Measurements from ENCODE around the gene ADAMTSL3.

ADAMTSL3 gene

GRCh38 chr15:83723216-83723615, 69.3 kb downstream of the ADAMTSL3 start:
- H2BK15ac ChIP-seq (replicated peaks; ENCODE audit: low read depth): no peak overlapping the region
- no peak overlapping the region for H3K4me3 ChIP-seq (ENCODE audit: low read length)
- H3K23ac ChIP-seq (ENCODE audit: low read length): no peak overlapping the region
- H4K5ac ChIP-seq (ENCODE audit: low read length): no peak overlapping the region
- H3K9ac ChIP-seq (ENCODE audit: low read length): no peak overlapping the region
- H3K4ac ChIP-seq (ENCODE audit: low read depth, low read length): no peak overlapping the region
- no peaks in the 10 kb centered on the region for H3K27me3 ChIP-seq (ENCODE audit: insufficient read depth, low read length, poor library complexity)
- H3K56ac ChIP-seq (ENCODE audit: low read length): no peak overlapping the region
- no peaks in the 10 kb centered on the region for H3K36me3 ChIP-seq (ENCODE audit: control insufficient read depth, insufficient read depth, low read length)
- no peak for DNase-seq
- H2AK5ac ChIP-seq (ENCODE audit: low read length): no peak overlapping the region
- no peaks in the 10 kb centered on the region for H3K79me1 ChIP-seq (ENCODE audit: low read length)
- H2BK5ac ChIP-seq (ENCODE audit: low read length): no peak overlapping the region
- H3K18ac ChIP-seq (ENCODE audit: low read length): no peak overlapping the region
- H4K8ac ChIP-seq (ENCODE audit: low read depth, low read length): no peak overlapping the region
- H3K4me1 ChIP-seq (ENCODE audit: control insufficient read depth, low read depth, low read length): no peaks in the 10 kb centered on the region
- H3K79me2 ChIP-seq (ENCODE audit: control insufficient read depth, insufficient read depth, low read length): no peaks in the 10 kb centered on the region
- no CpG with 5 or more reads among the region's 1 CpG for WGBS (ENCODE audit: extremely low coverage, insufficient coverage, low lambda C conversion rate)
- H3K27ac ChIP-seq (ENCODE audit: low read depth, low read length): no peak overlapping the region
- no peak overlapping the region for H2BK120ac ChIP-seq (ENCODE audit: low read depth, low read length)
- no peak overlapping the region for H3K4me2 ChIP-seq (ENCODE audit: low read length)

- no peak overlapping the region for H3K23ac ChIP-seq (ENCODE audit: low read length)
- H3K79me2 ChIP-seq (ENCODE audit: control insufficient read depth, insufficient read depth, low read length): no peaks in the 10 kb centered on the region
- no peak overlapping the region for H2BK15ac ChIP-seq (replicated peaks; ENCODE audit: low read depth)
- no peaks in the 10 kb centered on the region for H3K4me1 ChIP-seq (ENCODE audit: control insufficient read depth, low read depth, low read length)
- H3K79me1 ChIP-seq (ENCODE audit: low read length): no peaks in the 10 kb centered on the region
- no peak overlapping the region for H3K4me2 ChIP-seq (ENCODE audit: low read length)
- H2BK5ac ChIP-seq (ENCODE audit: low read length): no peak overlapping the region
- H3K18ac ChIP-seq (ENCODE audit: low read length): no peak overlapping the region
- no peak overlapping the region for H2AK5ac ChIP-seq (ENCODE audit: low read length)
- no peak overlapping the region for H3K56ac ChIP-seq (ENCODE audit: low read length)
- no peak overlapping the region for H4K8ac ChIP-seq (ENCODE audit: low read depth, low read length)
- H4K5ac ChIP-seq (ENCODE audit: low read length): no peak overlapping the region
- no CpG with 5 or more reads among the region's 1 CpG for WGBS (ENCODE audit: extremely low coverage, insufficient coverage, low lambda C conversion rate)
- no peak overlapping the region for H3K4me3 ChIP-seq (ENCODE audit: low read length)
- H2BK120ac ChIP-seq (ENCODE audit: low read depth, low read length): no peak overlapping the region
- no peak overlapping the region for H3K9ac ChIP-seq (ENCODE audit: low read length)
- H3K36me3 ChIP-seq (ENCODE audit: control insufficient read depth, insufficient read depth, low read length): no peaks in the 10 kb centered on the region
- H3K4ac ChIP-seq (ENCODE audit: low read depth, low read length): no peak overlapping the region
- DNase-seq: no peak
- H3K27me3 ChIP-seq (ENCODE audit: insufficient read depth, low read length, poor library complexity): no peaks in the 10 kb centered on the region
- no peak overlapping the region for H3K27ac ChIP-seq (ENCODE audit: low read depth, low read length)
Observed at GRCh38 chr15:83732196-83732595, 78.3 kb downstream of the ADAMTSL3 start.

GRCh38 chr15:83732770-83733169, 78.8 kb downstream of the ADAMTSL3 start:
- Histone ChIP-seq H3K4me2 (ENCODE audit: low read length) (no peak overlapping the region), H3K23ac (ENCODE audit: low read length) (no peak overlapping the region), H3K56ac (ENCODE audit: low read length) (no peak overlapping the region), H3K27ac (ENCODE audit: low read depth, low read length) (no peak overlapping the region), H3K79me1 (ENCODE audit: low read length) (no peaks in the 10 kb centered on the region), H3K18ac (ENCODE audit: low read length) (no peak overlapping the region), H2BK120ac (ENCODE audit: low read depth, low read length) (no peak overlapping the region), H2BK15ac (replicated peaks; ENCODE audit: low read depth) (no peak overlapping the region), H3K36me3 (ENCODE audit: control insufficient read depth, insufficient read depth, low read length) (no peaks in the 10 kb centered on the region), H2AK5ac (ENCODE audit: low read length) (no peak overlapping the region), H3K4me3 (ENCODE audit: low read length) (no peak overlapping the region), H3K27me3 (ENCODE audit: insufficient read depth, low read length, poor library complexity) (no peaks in the 10 kb centered on the region), H4K8ac (ENCODE audit: low read depth, low read length) (no peak overlapping the region), H4K5ac (ENCODE audit: low read length) (no peak overlapping the region), H3K4me1 (ENCODE audit: control insufficient read depth, low read depth, low read length) (no peaks in the 10 kb centered on the region), H3K9ac (ENCODE audit: low read length) (no peak overlapping the region), H2BK5ac (ENCODE audit: low read length) (no peak overlapping the region), H3K4ac (ENCODE audit: low read depth, low read length) (no peak overlapping the region), H3K79me2 (ENCODE audit: control insufficient read depth, insufficient read depth, low read length) (no peaks in the 10 kb centered on the region)
- DNase-seq: no peak
- WGBS (ENCODE audit: extremely low coverage, insufficient coverage, low lambda C conversion rate): no CpG with 5 or more reads among the region's 4 CpGs

- no peak overlapping the region for H3K27ac ChIP-seq (ENCODE audit: low read depth, low read length)
- no peak overlapping the region for H3K4me3 ChIP-seq (ENCODE audit: low read length)
- no peak overlapping the region for H2BK15ac ChIP-seq (replicated peaks; ENCODE audit: low read depth)
- no peak overlapping the region for H3K4ac ChIP-seq (ENCODE audit: low read depth, low read length)
- no peaks in the 10 kb centered on the region for H3K36me3 ChIP-seq (ENCODE audit: control insufficient read depth, insufficient read depth, low read length)
- no peaks in the 10 kb centered on the region for H3K4me1 ChIP-seq (ENCODE audit: control insufficient read depth, low read depth, low read length)
- H2BK5ac ChIP-seq (ENCODE audit: low read length): no peak overlapping the region
- H2BK120ac ChIP-seq (ENCODE audit: low read depth, low read length): no peak overlapping the region
- peak; percentile 95 for DNase-seq
- H3K4me2 ChIP-seq (ENCODE audit: low read length): no peak overlapping the region
- H4K5ac ChIP-seq (ENCODE audit: low read length): no peak overlapping the region
- WGBS (ENCODE audit: extremely low coverage, insufficient coverage, low lambda C conversion rate): no CpG with 5 or more reads among the region's 2 CpGs
- no peaks in the 10 kb centered on the region for H3K79me1 ChIP-seq (ENCODE audit: low read length)
- no peak overlapping the region for H3K56ac ChIP-seq (ENCODE audit: low read length)
- no peak overlapping the region for H3K9ac ChIP-seq (ENCODE audit: low read length)
- H3K18ac ChIP-seq (ENCODE audit: low read length): no peak overlapping the region
- H3K27me3 ChIP-seq (ENCODE audit: insufficient read depth, low read length, poor library complexity): no peaks in the 10 kb centered on the region
- H3K79me2 ChIP-seq (ENCODE audit: control insufficient read depth, insufficient read depth, low read length): no peaks in the 10 kb centered on the region
- no peak overlapping the region for H2AK5ac ChIP-seq (ENCODE audit: low read length)
- no peak overlapping the region for H3K23ac ChIP-seq (ENCODE audit: low read length)
- no peak overlapping the region for H4K8ac ChIP-seq (ENCODE audit: low read depth, low read length)
Observed at GRCh38 chr15:83733206-83733605, 79.3 kb downstream of the ADAMTSL3 start.

- DNase-seq: no peak
- no peak overlapping the region for H3K9ac ChIP-seq (ENCODE audit: low read length)
- no peak overlapping the region for H3K23ac ChIP-seq (ENCODE audit: low read length)
- H3K4me1 ChIP-seq (ENCODE audit: control insufficient read depth, low read depth, low read length): no peaks in the 10 kb centered on the region
- H4K5ac ChIP-seq (ENCODE audit: low read length): no peak overlapping the region
- no CpG with 5 or more reads among the region's 5 CpGs for WGBS (ENCODE audit: extremely low coverage, insufficient coverage, low lambda C conversion rate)
- no peaks in the 10 kb centered on the region for H3K27me3 ChIP-seq (ENCODE audit: insufficient read depth, low read length, poor library complexity)
- no peak overlapping the region for H2AK5ac ChIP-seq (ENCODE audit: low read length)
- no peaks in the 10 kb centered on the region for H3K36me3 ChIP-seq (ENCODE audit: control insufficient read depth, insufficient read depth, low read length)
- no peak overlapping the region for H3K56ac ChIP-seq (ENCODE audit: low read length)
- no peak overlapping the region for H3K4me2 ChIP-seq (ENCODE audit: low read length)
- H3K4ac ChIP-seq (ENCODE audit: low read depth, low read length): no peak overlapping the region
- H4K8ac ChIP-seq (ENCODE audit: low read depth, low read length): no peak overlapping the region
- H3K79me1 ChIP-seq (ENCODE audit: low read length): no peaks in the 10 kb centered on the region
- H2BK5ac ChIP-seq (ENCODE audit: low read length): no peak overlapping the region
- H3K79me2 ChIP-seq (ENCODE audit: control insufficient read depth, insufficient read depth, low read length): no peaks in the 10 kb centered on the region
- no peak overlapping the region for H3K27ac ChIP-seq (ENCODE audit: low read depth, low read length)
- no peak overlapping the region for H2BK120ac ChIP-seq (ENCODE audit: low read depth, low read length)
- no peak overlapping the region for H2BK15ac ChIP-seq (replicated peaks; ENCODE audit: low read depth)
- no peak overlapping the region for H3K18ac ChIP-seq (ENCODE audit: low read length)
- no peak overlapping the region for H3K4me3 ChIP-seq (ENCODE audit: low read length)
Observed at GRCh38 chr15:83733691-83734090, 79.8 kb downstream of the ADAMTSL3 start.

GRCh38 chr15:83734487-83734886, 80.6 kb downstream of the ADAMTSL3 start:
- Histone ChIP-seq H3K56ac (ENCODE audit: low read length) (no peak overlapping the region), H3K79me2 (ENCODE audit: control insufficient read depth, insufficient read depth, low read length) (no peaks in the 10 kb centered on the region), H3K27me3 (ENCODE audit: insufficient read depth, low read length, poor library complexity) (no peaks in the 10 kb centered on the region), H4K5ac (ENCODE audit: low read length) (no peak overlapping the region), H3K18ac (ENCODE audit: low read length) (no peak overlapping the region), H3K79me1 (ENCODE audit: low read length) (no peaks in the 10 kb centered on the region), H2AK5ac (ENCODE audit: low read length) (no peak overlapping the region), H3K4ac (ENCODE audit: low read depth, low read length) (no peak overlapping the region), H3K4me3 (ENCODE audit: low read length) (no peak overlapping the region), H3K27ac (ENCODE audit: low read depth, low read length) (no peak overlapping the region), H3K23ac (ENCODE audit: low read length) (no peak overlapping the region), H3K9ac (ENCODE audit: low read length) (no peak overlapping the region), H2BK120ac (ENCODE audit: low read depth, low read length) (no peak overlapping the region), H3K36me3 (ENCODE audit: control insufficient read depth, insufficient read depth, low read length) (no peaks in the 10 kb centered on the region), H2BK15ac (replicated peaks; ENCODE audit: low read depth) (no peak overlapping the region), H4K8ac (ENCODE audit: low read depth, low read length) (no peak overlapping the region), H3K4me2 (ENCODE audit: low read length) (no peak overlapping the region), H2BK5ac (ENCODE audit: low read length) (no peak overlapping the region), H3K4me1 (ENCODE audit: control insufficient read depth, low read depth, low read length) (no peaks in the 10 kb centered on the region)
- WGBS (ENCODE audit: extremely low coverage, insufficient coverage, low lambda C conversion rate): no CpG with 5 or more reads among the region's 3 CpGs
- DNase-seq: peak; percentile 69
